CD14-positive monocyte (primary cell): ENCODE data around the gene FAM131A. TPM values are rescaled to one million over a fixed set of nuclear protein-coding genes. Genes with fewer than 3 reads are reported as not detected.

Experiments
- DNase-seq, 3 donors: peaks; one replicate each; pipeline ENCODE4 v3.0.0-alpha.2; 2011 to 2022
- H2AFZ ChIP-seq: 2 replicates; pipeline ENCODE4 v1.6.0; 2012; ENCODE audit warnings: mild to moderate bottlenecking, low read depth, low read length, inconsistent platforms; ENCODE audit not compliant: insufficient read depth, poor library complexity, severe bottlenecking
- H3K27ac ChIP-seq, 2 donors: 1 replicate in 1 of 2; 2 replicates in 1 of 2; pipeline ENCODE4 v1.5.1; 2012 to 2013; ENCODE audit warnings: low read length in 2 of 2, control low read depth in 1 of 2, inconsistent platforms in 1 of 2, low read depth in 1 of 2, mild to moderate bottlenecking in 1 of 2
- H3K27me3 ChIP-seq, 2 donors: one replicate each; pipeline versions ENCODE4 v1.6.0 to v1.6.1; 2011 to 2013; ENCODE audit warnings: low read length in 2 of 2; ENCODE audit not compliant: control insufficient read depth in 2 of 2, insufficient read depth in 2 of 2
- H3K36me3 ChIP-seq, 2 donors: replicated peaks in 1 of 2; 1 replicate in 1 of 2; 2 replicates in 1 of 2; pipeline versions ENCODE4 v1.5.1 to v1.6.1; 2012 to 2013; ENCODE audit warnings: low read length in 2 of 2, control low read depth in 1 of 2, inconsistent platforms in 1 of 2, mild to moderate bottlenecking in 1 of 2; ENCODE audit not compliant: insufficient read depth in 2 of 2, control insufficient read depth in 1 of 2
- H3K4me1 ChIP-seq, 2 donors: 1 replicate in 1 of 2; 2 replicates in 1 of 2; pipeline versions ENCODE4 v1.5.1 to v1.6.1; 2012 to 2013; ENCODE audit warnings: low read length in 2 of 2, control low read depth in 1 of 2, inconsistent platforms in 1 of 2, mild to moderate bottlenecking in 1 of 2, moderate library complexity in 1 of 2; ENCODE audit not compliant: insufficient read depth in 2 of 2, control insufficient read depth in 1 of 2
- H3K4me2 ChIP-seq: replicated peaks from 2 replicates; pipeline ENCODE3; 2012; ENCODE audit warnings: low read length, moderate library complexity, mild to moderate bottlenecking; ENCODE audit not compliant: poor library complexity, severe bottlenecking; ENCODE audit errors: extremely low read depth
- H3K4me3 ChIP-seq, 3 experiments: fragments of 200-600 bp in 1 of 3; sonication (generic) in 1 of 3; replicated peaks in 1 of 3; 1 replicate in 2 of 3; 2 replicates in 1 of 3; pipeline ENCODE4 v1.5.1; 2011 to 2013; ENCODE audit warnings: low read length in 3 of 3, mild to moderate bottlenecking in 3 of 3, control low read depth in 2 of 3, low read depth in 2 of 3, inconsistent platforms in 1 of 3, moderate library complexity in 1 of 3
- H3K79me2 ChIP-seq: 2 replicates; pipeline ENCODE4 v1.6.0; 2012; ENCODE audit warnings: mild to moderate bottlenecking, control low read depth, inconsistent platforms, low read length, moderate library complexity; ENCODE audit not compliant: insufficient read depth
- H3K9ac ChIP-seq: 2 replicates; pipeline ENCODE4 v1.6.0; 2017; ENCODE audit warnings: low read length, mild to moderate bottlenecking; ENCODE audit not compliant: insufficient read depth, poor library complexity, severe bottlenecking
- H3K9me3 ChIP-seq, 2 donors: replicated peaks in 1 of 2; 1 replicate in 1 of 2; 2 replicates in 1 of 2; pipeline versions ENCODE4 v1.5.1 to v1.6.1; 2012 to 2013; ENCODE audit warnings: low read length in 2 of 2, control low read depth in 1 of 2; ENCODE audit not compliant: control insufficient read depth in 1 of 2, insufficient read depth in 1 of 2
- H4K20me1 ChIP-seq: 2 replicates; pipeline ENCODE4 v1.6.0; 2012; ENCODE audit warnings: mild to moderate bottlenecking, low read length, control low read depth, moderate library complexity; ENCODE audit not compliant: insufficient read depth
- H3K27ac Mint-ChIP-seq, 7 donors: one replicate each; pipeline ENCODE4 v1.8.0; 2020; ENCODE audit warnings: mild to moderate bottlenecking in 7 of 7, mixed read lengths in 7 of 7, moderate library complexity in 6 of 7, inconsistent platforms in 2 of 7
- H3K27me3 Mint-ChIP-seq, 3 donors: one replicate each; pipeline ENCODE4 v1.8.0; 2021 to 2022; ENCODE audit warnings: low read depth in 3 of 3, mild to moderate bottlenecking in 3 of 3, mixed read lengths in 3 of 3, moderate library complexity in 3 of 3, inconsistent platforms in 1 of 3
- H3K36me3 Mint-ChIP-seq, 2 donors: one replicate each; pipeline ENCODE4 v1.8.0; 2020; ENCODE audit warnings: mixed read lengths in 2 of 2, inconsistent platforms in 1 of 2, mild to moderate bottlenecking in 1 of 2
- H3K4me1 Mint-ChIP-seq: one replicate; pipeline ENCODE4 v1.8.0; 2020; ENCODE audit warnings: mild to moderate bottlenecking, mixed read lengths
- H3K4me3 Mint-ChIP-seq, 2 donors: one replicate each; pipeline ENCODE4 v1.8.0; 2020; ENCODE audit warnings: mild to moderate bottlenecking in 2 of 2, mixed read lengths in 2 of 2, moderate library complexity in 1 of 2
- H3K9me3 Mint-ChIP-seq, 7 donors: one replicate each; pipeline ENCODE4 v1.8.0; 2020 to 2022; ENCODE audit warnings: mixed read lengths in 7 of 7, mild to moderate bottlenecking in 6 of 7, moderate library complexity in 6 of 7, inconsistent platforms in 2 of 7
- CTCF ChIP-seq: fragments of 200-600 bp; IDR thresholded peaks from one replicate; pipeline ENCODE4 v1.8.0; 2022; ENCODE audit warnings: antibody characterized with exemption, mild to moderate bottlenecking
- WGBS: methylation state at CpG from one replicate; pipeline ENCODE4 v1.1.5; 2013; ENCODE audit warnings: missing lambda C conversion rate; ENCODE audit not compliant: insufficient coverage; 5-methylcytosine and 5-hydroxymethylcytosine counted together
- intact Hi-C, 2 donors: fragments of 100-400 bp; cut with micrococcal nuclease; formaldehyde crosslinking; loops; one replicate each; pipeline versions ENCODE4 v1.15.0 to v1.15.1; 2023
- polyA plus RNA-seq, 3 donors: library from polyadenylated mRNA; depleted of rRNA in 1 of 3; unstranded in 2 of 3; stranded (reverse) in 1 of 3; fragments of 300-500 nt in 2 of 3; fragments of >200 nt in 1 of 3; fragmentation: Illumina TruSeq in 2 of 3; gene quantifications; 1 replicate in 2 of 3; 2 replicates in 1 of 3; pipeline ENCODE4 v1.2.3, GENCODE V29; 2012 to 2021

The FAM131A gene
- polyA plus RNA-seq, 3 donors, result 5.8 to 30.6 (median 7.7) TPM

- intact Hi-C loops, result no loop called here
- no peak overlapping the region for H3K27ac ChIP-seq
- H3K27me3 ChIP-seq, result no peaks in the 10 kb centered on the region
- H2AFZ ChIP-seq, result no peak overlapping the region
- H4K20me1 ChIP-seq, result peaks cover 7% of the 10 kb centered on the region
- Mint-ChIP-seq H3K27ac (peak overlapping the region in 1 of 7 donors; percentile 56), H3K9me3 (no peaks in the 10 kb centered on the region), H3K36me3 (peaks cover 52 to 59% of the 10 kb centered on the region in 2 donors), H3K27me3 (no peaks in the 10 kb centered on the region), H3K4me1 (no peaks in the 10 kb centered on the region), H3K4me3 (no peak overlapping the region)
- no peak overlapping the region for H3K4me2 ChIP-seq
- no peaks in the 10 kb centered on the region for H3K9me3 ChIP-seq
- no peak for TF ChIP-seq CTCF
- no peak overlapping the region for H3K4me3 ChIP-seq
- no peak for DNase-seq
- no peak overlapping the region for H3K9ac ChIP-seq
- H3K79me2 ChIP-seq, result no peaks in the 10 kb centered on the region
- WGBS, result 95% methylated on average over 3 of the region's 7 CpGs
- H3K4me1 ChIP-seq, result peaks cover 1 to 2% of the 10 kb centered on the region in 2 donors
- peaks cover 51 to 55% of the 10 kb centered on the region in 2 donors for H3K36me3 ChIP-seq
These were observed 28.7 kb upstream of the FAM131A start for GRCh38 chr3:184308744-184309143.

- no peaks in the 10 kb centered on the region for H3K9me3 Mint-ChIP-seq
- intact Hi-C loops, result loop anchor here in 1 of 2 donors (5.0 kb wide), 1 partner anchor 64 kb away; the partner anchor contains the start of genes ALG3 and EEF1AKMT4
- H3K27me3 Mint-ChIP-seq, result peaks cover 0 to 2% (median 0%) of the 10 kb centered on the region in 3 donors
These were observed 25.8 kb upstream of the FAM131A start for GRCh38 chr3:184311633-184312032.

More at GRCh38 chr3:184311633-184312032, 25.8 kb upstream of the FAM131A start:
- H3K79me2 ChIP-seq, result peaks cover 20% of the 10 kb centered on the region
- no peak overlapping the region for H3K4me3 Mint-ChIP-seq
- H3K4me2 ChIP-seq, result no peak overlapping the region
- H3K27ac Mint-ChIP-seq, result peak overlapping the region in 2 of 7 donors; percentile 20 to 44
- H2AFZ ChIP-seq, result no peak overlapping the region
- H3K9me3 ChIP-seq, result no peaks in the 10 kb centered on the region
- peaks cover 28 to 36% of the 10 kb centered on the region in 2 donors for H3K36me3 Mint-ChIP-seq
- no peak for TF ChIP-seq CTCF
- H3K4me3 ChIP-seq, result no peak overlapping the region
- DNase-seq, result no peak
- no peaks in the 10 kb centered on the region for H3K27me3 ChIP-seq
- peaks cover 9% of the 10 kb centered on the region for H4K20me1 ChIP-seq
- H3K4me1 ChIP-seq, result peaks cover 22 to 25% of the 10 kb centered on the region in 2 donors
- H3K4me1 Mint-ChIP-seq, result peaks cover 10% of the 10 kb centered on the region
- no peak overlapping the region for H3K27ac ChIP-seq
- H3K36me3 ChIP-seq, result peaks cover 24 to 31% of the 10 kb centered on the region in 2 donors
- H3K9ac ChIP-seq, result no peak overlapping the region
